ENCODE data around the gene NDUFA13.
"Not testable (repeated sequence)": the region's sequence is repeated elsewhere in the genome, so short reads cannot be mapped to it uniquely, and the experiment has no call there.

Gene NDUFA13

DNA sequence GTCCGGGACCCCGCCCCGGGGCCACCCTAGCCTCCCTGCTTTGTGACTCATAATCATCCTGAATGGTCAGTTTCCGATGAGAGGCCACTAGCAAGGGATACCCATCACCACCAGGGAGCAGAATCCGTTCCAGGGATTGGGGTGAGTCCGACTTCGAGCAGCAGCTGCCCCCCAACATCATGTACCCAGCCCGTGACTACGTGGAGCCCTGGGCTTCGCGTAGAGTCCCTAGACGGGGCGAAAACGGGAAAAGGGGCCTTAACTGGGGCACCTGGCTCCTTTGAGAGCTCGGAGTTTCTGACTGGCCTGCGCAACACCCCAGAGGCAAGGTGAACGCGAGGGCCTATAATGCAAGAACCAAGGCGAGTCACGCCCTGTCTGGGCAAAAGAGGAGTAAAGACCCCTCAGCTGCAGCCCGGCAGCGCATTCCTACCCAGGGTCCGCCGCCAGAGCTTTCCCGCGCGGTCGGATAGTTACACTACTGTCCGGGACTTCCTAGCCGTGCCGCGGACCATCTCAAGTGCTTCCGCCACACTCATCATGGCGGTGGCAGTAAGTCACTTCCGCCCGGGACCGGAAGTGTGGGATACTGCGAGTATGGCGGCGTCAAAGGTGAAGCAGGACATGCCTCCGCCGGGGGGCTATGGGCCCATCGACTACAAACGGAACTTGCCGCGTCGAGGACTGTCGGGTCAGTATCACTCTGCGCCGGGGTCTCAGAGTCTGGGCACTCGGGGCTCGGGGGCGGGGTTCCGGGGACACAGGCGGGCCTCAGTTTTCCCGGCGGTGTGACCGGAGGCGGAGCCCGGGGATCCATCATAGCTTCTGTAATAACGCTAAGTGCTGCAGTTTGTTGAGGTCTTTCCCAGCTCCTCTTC is at the start of gene NDUFA13:
TSS of gene NDUFA13 (plus strand) at position 584 of the 878 bp plus-strand sequence. CDS start at position 598, 14 bp downstream.
- DNase-seq (ENCODE audit: extremely low read depth in 1 of 2, low read depth in 1 of 2): peak; percentile 82 to 87

DNA sequence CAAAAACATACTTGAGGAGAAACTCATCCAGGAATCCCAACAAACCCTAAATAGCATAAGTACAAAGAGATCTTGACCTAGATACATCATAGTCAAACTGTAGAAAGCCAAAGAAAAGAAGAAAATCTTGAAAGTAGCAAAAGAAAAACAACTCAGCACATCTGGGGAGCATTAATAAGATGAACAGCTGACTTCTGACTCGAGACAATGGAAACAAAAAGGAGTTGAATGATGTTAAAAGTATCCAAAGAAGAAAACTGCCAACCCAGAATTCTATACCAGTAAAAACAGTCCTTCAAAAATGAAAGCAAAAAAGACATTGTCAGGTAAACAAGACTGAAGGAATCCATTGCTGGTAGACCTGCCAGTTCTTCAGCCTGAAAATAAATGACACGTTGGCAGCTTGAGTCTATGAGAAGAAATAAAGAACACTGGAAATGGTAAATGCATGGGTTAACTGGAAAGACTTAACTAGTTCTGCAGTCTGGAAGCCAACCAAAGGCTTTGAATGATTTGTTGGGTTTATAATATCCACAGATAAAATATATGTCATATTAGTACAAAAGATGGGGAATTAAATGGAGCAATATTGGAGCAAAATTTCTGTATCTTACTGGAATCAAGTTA is 47.5 kb upstream of the NDUFA13 start:
- no peak for DNase-seq (ENCODE audit: extremely low read depth in 1 of 2, low read depth in 1 of 2)

DNA sequence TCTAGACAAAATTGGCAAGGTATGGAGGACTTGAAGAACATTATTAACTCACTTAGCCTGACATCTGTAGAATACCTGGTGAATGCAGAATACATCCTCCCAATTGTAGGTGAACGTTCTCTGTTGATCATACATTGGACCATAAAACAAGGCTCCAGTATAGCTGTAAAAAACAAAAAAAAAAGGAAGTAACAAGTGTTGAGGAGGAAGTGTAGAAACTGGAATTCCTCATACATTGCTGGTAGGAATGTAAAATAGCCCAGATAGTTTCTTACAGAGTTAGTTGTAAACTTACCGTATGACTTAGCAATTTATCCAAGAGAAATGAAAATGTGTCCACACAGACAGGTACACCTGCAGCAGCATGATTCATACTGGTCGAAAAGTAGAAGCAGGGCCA is 45.4 kb upstream of the NDUFA13 start:
- no peak for DNase-seq (ENCODE audit: extremely low read depth in 1 of 2, low read depth in 1 of 2)

DNA sequence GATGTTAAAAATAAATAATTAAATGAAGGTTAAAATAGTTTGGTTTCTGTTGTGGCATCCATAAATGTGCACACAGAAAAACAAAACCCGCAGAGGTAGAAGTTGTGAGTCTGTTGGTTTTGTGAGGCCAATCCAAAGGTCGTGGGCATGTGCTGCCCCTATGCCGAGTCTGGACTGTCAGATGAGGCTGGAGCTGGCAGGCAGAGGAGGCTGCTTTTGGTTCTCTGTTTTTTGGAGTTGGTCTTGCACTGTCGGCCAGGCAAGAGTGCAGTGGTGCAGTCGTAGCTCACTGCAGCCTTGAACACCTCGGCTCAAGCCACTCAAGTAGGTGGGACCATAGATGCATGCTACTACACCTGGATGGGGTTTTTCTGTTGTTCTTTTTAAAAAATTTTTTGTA is 44.3 kb upstream of the NDUFA13 start:
- no peak for DNase-seq (ENCODE audit: extremely low read depth in 1 of 2, low read depth in 1 of 2)

DNA sequence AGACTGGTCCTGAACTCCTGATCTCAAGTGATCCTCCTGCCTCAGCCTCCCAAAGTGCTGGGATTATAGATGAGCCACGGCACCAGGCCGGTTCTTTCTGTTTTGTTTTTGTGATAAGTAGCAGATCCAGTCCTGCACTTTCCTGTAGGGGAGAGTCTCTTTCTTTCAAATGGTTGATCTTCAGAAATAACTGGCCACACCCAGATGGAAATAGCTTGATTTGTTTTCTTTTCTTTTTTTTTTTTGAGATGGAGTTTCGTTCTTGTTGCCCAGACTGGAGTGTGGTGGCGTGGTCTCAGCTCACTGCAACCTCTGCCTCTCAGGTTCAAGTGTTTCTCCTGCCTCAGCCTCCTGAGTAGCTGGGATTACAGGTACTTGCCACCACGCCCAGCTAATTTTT is 43.9 kb upstream of the NDUFA13 start:
- not testable (repeated sequence) for DNase-seq (ENCODE audit: extremely low read depth in 1 of 2, low read depth in 1 of 2)

DNA sequence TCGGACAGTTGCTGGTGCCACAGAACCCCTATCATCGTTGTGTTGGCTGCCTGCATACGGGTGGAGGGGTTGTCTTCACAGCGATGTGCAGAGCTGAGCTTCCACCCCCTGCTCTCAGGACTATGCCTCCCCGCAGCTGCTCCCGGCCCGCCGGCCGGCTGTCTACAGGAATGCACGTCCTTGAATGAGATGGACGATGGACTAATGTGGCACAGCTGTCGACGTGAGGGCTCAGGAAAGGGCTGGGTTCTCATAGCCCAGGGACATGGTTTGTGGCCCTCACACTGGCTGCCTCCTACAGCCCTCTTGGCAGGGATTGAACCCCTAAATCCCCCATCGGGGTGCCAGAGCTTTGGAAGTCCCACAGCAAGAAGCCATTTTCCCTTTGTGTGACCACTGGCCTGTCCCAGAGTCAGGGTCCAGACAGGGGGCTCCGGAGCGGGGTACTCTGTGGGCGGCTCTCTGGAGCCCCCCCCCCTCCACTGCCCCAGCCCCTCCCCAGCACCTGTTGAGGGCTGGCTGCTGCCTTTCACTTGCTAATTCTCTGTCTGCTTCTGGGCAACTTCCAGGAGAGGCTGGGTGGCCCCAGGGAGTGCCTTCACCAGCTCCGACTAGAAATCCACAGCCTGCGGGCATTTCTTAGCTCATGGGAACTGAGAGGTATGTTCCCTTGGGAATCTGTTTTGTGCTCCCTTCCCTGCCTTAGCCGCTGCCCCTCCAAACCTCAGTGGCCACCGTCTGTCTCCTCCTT is 40.8 kb upstream of the NDUFA13 start:
- no peak for DNase-seq (ENCODE audit: extremely low read depth in 1 of 2, low read depth in 1 of 2)

DNA sequence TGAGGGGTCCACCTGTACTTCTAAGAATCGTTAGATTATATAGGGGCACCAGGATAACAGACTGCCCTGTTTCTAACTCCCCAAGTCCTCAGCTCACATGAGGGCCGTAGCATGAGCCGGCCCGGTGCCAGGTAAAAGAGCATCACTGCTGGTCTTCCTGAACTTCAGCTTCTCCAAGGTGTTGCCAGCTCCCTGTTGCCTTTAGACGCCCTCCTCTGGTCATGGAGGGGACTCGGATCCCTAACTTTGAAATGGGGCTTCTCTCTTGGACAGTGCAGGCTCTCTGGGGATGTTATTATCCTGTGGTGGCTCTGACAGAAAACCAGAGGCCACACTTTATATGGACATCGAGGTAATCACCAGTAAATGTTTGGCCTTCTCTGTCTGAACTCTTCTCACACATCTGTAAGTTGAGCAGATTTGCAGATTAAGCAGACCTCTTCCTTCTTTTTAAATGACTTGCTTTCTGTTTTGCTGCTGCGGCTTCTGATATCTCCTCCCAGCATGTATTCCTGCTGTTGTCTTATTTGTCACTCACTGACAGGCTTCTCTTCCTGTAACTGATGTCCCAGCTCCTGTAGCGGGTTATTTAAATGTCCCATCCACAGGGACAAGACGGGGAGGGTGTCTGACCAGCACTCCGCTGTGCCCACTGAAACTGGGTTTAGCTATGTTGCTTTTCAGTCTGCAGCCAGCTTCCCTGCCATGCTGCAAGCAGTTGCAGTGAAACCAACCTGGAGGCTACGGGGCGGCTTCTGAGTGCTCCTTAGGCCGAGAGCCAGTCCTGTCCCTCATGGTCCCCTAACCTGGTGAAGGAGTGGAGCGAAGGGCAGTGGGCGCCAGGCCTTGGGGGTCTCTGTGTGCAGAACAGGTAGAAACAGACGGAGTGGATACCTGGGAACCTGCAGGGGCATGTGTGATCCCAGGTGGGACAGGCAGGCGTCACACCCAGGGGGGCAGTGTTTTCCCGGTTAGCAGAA is 39.9 kb upstream of the NDUFA13 start:
- no peak for DNase-seq (ENCODE audit: extremely low read depth in 1 of 2, low read depth in 1 of 2)

DNA sequence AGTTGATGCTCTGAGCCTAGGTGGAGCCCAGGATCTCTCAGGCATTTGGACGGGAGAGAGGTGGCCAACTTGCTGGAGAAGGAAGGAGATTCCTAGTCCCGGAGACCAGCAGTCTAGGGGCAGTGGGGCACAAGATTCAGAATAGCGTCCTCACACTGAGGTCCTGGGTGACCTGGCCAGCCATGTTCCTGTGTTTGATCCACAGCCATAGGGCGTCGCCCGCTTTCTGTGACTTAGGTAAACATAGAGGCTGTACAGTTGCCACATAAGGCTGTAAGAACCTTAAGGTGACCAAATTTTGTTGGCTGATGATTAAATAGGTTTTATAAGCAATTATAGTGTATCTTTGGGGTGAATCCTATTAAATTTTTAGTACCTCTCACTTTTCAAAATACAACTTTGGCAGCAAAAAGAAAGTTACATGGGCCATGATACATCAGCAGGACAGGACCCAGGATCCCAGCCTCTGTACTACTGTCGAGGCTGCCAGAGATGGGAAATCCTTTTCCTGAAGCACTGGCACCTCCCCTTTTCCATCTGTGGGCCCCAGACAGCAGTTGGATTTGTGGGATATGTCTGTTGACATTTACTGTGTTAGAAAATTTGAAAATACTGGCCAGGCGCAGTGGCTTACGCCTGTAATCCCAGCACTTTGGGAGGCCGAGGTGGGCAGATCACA is 38.2 kb upstream of the NDUFA13 start:
- DNase-seq (ENCODE audit: extremely low read depth in 1 of 2, low read depth in 1 of 2): no peak

DNA sequence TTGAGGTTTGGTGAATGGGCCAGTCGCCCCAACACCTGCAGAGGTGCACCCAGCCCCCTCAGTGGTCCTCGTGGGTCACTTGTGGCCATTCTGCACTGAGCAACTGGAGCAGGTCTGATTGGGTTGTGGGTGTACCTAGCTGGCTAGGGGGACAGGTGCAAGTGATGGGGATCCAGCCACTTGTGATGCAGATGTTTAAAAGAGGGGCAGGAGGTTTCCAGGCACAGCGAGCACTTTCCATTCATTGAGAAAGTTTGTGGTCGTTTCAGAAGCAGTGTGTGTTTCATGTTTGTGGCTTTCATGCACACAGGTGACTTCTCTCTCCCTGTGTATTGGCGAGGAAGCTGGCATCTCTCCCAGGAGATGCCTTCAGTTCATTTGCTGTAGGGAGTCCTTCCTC is 35.3 kb upstream of the NDUFA13 start:
- no peak for DNase-seq (ENCODE audit: extremely low read depth in 1 of 2, low read depth in 1 of 2)

DNA sequence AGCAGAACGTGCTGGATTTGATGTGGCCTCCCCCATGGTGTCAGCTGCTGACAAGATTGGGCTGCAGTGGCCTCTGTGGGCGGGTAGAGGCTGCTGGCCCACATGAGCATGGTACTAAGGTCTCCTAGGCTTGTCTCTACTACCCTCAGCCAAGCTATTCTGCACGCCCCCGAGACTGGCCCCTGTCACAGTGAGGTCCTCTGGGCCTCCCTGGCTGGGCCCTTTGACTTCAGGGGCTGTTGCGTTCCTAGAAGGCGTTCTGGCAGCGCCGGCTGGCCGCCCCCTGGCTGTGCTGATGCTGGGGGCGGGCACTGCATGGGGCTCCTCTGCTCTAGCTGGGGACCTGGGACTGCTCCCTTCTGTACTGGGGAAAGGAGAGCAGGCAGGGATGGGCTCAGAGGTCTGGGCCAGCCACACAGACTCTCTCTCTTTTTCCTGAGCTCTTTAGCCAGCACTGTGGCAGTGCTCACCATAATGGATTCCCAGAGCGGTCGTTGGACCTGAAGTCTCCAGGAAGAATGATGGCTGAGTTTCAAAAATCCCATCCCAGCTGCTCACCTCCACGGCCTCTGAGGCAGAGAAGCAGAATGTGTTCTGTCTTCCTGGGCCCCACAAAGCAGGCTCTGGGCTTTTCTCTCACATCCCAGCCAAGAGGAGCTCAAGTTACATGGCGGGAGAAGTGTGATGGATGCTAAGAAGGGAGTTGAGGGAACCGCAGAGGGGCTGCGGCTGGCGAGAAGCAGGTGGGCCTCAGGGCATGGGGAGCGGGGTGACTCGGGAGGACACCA is 33.0 kb upstream of the NDUFA13 start:
- no peak for DNase-seq (ENCODE audit: extremely low read depth in 1 of 2, low read depth in 1 of 2)

DNA sequence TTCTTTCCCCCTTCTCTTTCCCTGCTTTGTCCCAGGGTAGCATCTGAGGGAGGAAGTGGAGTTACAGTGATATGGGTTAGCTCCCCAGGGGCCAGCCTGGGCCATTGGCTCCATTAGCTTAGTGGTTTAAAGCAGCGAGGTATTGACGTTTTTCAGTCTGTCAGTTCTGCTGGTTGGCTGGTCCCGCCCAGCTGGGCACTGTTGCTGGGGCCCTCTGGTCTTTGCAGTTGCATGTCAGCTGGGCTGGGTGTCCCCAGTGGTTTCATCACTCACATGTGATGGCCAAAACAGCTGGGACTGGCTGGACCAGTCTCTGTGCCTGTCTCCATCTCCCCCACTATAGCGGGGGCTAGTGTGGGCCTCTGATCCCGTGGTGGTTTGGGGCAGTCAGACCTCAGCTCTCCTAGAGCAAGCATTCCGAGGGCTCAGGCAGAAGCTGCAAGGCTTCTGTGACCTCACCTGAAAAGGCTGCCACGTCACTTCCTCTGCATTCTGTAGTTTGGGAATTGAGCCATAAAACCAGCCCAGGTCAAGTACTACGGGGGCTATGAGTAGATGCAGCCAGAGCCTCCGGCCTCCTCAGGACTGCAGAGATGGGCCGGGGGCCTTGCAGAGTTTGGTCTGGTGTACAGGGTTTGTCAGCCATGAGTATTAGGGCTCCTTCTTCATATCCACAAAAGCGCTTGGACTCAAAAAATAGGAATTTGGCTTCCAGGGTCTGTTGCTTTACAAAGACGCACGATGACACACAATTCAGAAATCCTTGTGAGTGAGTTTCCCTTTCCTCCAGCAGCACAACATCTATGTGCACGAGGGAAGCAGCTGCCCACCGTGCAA is 30.6 kb upstream of the NDUFA13 start:
- no peak for DNase-seq (ENCODE audit: extremely low read depth in 1 of 2, low read depth in 1 of 2)

DNA sequence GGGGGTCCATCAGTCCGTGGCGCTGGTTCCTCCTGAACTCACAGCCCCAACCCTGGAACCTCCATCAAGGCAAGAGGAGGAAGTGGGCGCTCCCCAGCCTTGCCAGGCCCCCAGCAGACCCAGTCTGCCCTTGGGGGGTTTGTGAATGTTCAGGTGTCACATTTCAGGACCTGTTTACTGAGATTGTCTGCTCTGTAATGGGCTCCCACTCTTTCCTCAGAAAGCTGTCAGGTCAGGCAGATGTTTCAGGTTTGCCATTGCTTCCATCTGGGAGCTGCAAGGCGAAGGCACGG is 30.1 kb upstream of the NDUFA13 start:
- DNase-seq (ENCODE audit: extremely low read depth in 1 of 2, low read depth in 1 of 2): no peak

DNA sequence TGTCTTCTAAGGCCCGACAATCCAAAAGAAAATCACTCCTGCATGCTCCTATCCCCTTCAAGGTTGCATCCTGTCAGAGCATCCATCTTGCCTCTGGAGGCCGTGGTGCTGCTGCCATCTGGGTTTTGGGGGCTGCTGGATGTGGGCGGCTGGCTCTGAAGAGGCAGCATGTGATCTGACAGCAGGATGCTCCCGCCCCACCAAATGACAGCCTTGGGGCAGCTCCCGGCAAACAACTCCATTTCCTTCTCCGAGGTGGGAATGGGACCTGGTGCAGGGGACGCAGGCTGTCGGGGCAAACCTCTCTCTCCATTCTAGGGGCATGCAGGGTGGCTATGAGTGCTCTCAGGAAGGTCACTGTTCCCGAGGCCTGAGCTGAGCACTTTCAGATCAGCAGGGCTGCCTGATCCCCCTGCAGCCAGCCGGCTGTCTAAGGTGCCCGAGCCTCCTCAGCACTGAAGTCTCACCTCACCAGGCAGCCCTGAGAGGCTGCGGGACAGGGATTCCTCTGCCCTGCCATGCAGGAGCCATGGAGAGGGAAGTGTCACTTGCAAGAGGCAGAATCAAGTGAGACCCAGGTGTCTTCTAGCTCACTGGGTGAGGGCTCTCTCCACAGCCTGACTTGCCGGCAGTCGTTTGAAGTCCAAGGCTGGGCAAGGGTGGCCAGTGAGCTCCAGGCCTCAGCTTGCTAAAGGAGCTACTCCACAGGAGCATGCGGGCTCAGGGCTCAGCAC is 29.5 kb upstream of the NDUFA13 start:
- no peak for DNase-seq (ENCODE audit: extremely low read depth in 1 of 2, low read depth in 1 of 2)

DNA sequence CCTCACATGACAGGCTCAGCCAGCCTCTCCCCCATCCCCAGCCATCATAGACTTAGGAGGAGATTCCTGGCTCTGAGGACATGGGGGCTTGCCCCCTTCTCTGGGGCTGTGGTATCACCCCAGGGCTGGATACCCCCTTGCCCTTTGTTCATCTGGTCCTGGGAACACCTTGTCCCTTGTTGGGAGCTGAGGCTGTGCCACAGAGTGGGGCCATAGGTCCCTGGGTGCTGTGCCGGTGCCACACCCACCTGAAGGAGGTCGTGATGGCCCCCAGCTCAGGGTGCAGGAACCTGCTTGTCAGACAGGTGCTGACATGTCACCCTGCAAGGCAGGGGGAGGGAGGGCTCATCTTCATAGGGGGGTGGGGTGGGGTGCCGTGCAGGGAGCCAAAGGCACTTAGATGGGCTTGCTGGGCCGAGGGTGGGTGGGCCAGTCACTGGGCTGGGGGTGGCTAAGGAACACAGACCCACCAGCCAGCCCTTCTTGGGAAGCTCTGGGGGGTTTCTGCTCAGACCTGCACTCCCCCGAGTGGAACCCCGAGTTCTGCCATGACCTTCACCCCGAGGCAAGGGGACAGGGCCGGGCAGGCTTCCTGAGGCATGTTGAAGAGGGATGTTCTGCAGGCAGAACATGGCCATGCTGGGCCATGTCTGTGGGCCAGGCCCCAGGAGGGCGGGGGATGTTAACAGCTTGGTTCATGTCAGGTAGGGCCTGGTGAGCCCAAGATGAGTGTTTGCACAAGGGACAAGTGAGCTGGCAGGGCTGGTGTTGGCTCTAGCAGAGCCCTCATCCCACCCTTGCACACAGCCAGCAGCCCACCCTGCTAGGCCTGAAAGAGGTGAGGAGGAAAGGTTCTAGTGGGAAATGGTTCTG is 28.7 kb upstream of the NDUFA13 start:
- no peak for DNase-seq (ENCODE audit: extremely low read depth in 1 of 2, low read depth in 1 of 2)

DNA sequence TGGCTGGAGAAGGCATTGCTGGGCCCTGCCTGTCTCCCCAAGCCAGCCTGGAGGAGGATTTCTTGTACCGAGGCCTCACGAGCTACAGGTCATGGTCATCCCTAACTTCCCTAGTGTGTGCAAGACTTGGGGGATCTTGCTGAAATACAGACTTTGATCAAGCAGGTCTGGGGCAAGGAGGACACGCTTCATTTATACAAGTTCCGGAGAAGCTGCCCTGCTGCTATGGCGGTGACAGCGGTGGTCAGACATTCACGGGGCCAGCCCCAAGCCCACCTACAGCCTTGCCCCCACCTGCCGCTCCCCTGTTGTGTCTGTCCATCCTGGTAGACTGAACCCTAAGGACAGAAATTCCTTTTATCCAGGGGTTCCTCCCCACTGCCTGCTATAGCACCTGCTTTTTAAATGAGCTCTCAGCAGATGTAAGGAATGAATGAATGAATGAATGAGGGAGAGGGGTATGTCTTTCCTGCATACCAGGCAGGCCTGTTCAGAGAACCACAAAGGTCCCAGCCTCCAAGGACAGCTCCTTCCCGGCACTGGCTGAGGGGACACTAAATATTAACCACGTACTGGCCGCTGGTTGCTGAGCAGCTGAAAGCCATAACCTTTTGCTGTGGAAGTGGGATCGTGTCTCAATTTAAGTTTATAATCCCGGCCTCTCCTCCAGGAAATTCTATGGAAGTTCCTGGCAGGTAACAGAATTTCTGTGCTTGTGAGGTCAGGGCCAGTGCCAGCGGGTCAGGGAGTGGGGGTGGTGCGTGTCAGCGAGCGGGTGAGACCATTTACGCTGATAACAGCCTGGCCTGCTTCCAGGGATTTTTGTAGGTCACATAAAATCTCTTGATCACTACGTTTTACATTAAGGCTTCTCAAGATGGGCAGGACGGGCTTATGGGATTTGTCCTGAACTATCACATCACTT is 27.8 kb upstream of the NDUFA13 start:
- no peak for DNase-seq (ENCODE audit: extremely low read depth in 1 of 2, low read depth in 1 of 2)
